ENCODE measurements around the gene MYO5B. TPM values are rescaled to one million over a fixed set of nuclear protein-coding genes. Genes with fewer than 3 reads are reported as not detected.

The MYO5B gene
- total and polyA plus RNA-seq, 2 donors (not counting 1 experiment from before 2014, with no cell fraction given) = 0.30 to 1.7 TPM

- Histone ChIP-seq H3K36me3 (replicated peaks in 1 of 2; ENCODE audit: control extremely low read depth in 1 of 2, control insufficient read depth in 1 of 2, extremely low read depth in 1 of 2, insufficient read depth in 2 of 2, low read length in 1 of 2) (no peaks in the 10 kb centered on the region), H4K20me1 (ENCODE audit: control insufficient read depth, insufficient read depth, low read length, poor library complexity, severe bottlenecking) (no peaks in the 10 kb centered on the region), H3K4me2 (replicated peaks; ENCODE audit: low read depth, low read length, poor library complexity, severe bottlenecking) (no peak overlapping the region), H3K27me3 (replicated peaks in 1 of 4; ENCODE audit: control extremely low read depth in 1 of 4, control insufficient read depth in 3 of 4, insufficient read depth in 4 of 4, low read length in 3 of 4) (peaks cover 0 to 2% (median 0%) of the 10 kb centered on the region in 4 experiments), H3K9ac (ENCODE audit: low read length) (no peak overlapping the region), H2AFZ (ENCODE audit: insufficient read depth, low read depth, low read length, poor library complexity, severe bottlenecking) (no peak overlapping the region), H3K9me3 (ENCODE audit: control extremely low read depth in 1 of 3, control insufficient read depth in 2 of 3, insufficient read depth in 1 of 3, low read length in 2 of 3) (no peaks in the 10 kb centered on the region), H3K27ac (ENCODE audit: low read length in 2 of 2) (no peak overlapping the region), H3K79me2 (ENCODE audit: control insufficient read depth, insufficient read depth, low read length) (no peaks in the 10 kb centered on the region), H3K4me1 (ENCODE audit: control insufficient read depth in 2 of 2, insufficient read depth in 2 of 2, low read length in 2 of 2) (no peaks in the 10 kb centered on the region), H3K4me3 (ENCODE audit: control extremely low read depth in 1 of 5, extremely low read depth in 1 of 5, insufficient read depth in 1 of 5, low read depth in 2 of 5, low read length in 4 of 5) (no peak overlapping the region)
- no peak for TF ChIP-seq EZH2 (IDR thresholded peaks at IDR 0.05; ENCODE audit: borderline replicate concordance, insufficient read depth, low read depth, low read length, poor library complexity, severe bottlenecking)
- TF ChIP-seq, protein P1, sequence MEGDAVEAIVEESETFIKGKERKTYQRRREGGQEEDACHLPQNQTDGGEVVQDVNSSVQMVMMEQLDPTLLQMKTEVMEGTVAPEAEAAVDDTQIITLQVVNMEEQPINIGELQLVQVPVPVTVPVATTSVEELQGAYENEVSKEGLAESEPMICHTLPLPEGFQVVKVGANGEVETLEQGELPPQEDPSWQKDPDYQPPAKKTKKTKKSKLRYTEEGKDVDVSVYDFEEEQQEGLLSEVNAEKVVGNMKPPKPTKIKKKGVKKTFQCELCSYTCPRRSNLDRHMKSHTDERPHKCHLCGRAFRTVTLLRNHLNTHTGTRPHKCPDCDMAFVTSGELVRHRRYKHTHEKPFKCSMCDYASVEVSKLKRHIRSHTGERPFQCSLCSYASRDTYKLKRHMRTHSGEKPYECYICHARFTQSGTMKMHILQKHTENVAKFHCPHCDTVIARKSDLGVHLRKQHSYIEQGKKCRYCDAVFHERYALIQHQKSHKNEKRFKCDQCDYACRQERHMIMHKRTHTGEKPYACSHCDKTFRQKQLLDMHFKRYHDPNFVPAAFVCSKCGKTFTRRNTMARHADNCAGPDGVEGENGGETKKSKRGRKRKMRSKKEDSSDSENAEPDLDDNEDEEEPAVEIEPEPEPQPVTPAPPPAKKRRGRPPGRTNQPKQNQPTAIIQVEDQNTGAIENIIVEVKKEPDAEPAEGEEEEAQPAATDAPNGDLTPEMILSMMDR (IDR thresholded peaks at IDR 0.05) = no peak
- ATAC-seq (ENCODE audit: low read depth) (no peak), DNase-seq (no peak)
- Mint-ChIP-seq H3K27me3 (peaks cover 5% of the 10 kb centered on the region), H3K27ac (no peak overlapping the region), H3K4me3 (no peak overlapping the region), H3K4me1 (no peaks in the 10 kb centered on the region), H3K9me3 (ENCODE audit: insufficient read depth) (no peaks in the 10 kb centered on the region)
- CTCF ChIA-PET = no interaction called here
- intact Hi-C loops (cut with micrococcal nuclease) = no loop called here
- WGBS (ENCODE audit: insufficient coverage) = 79% methylated on average over 4 of the region's 4 CpGs
- POLR2A ChIA-PET = no interaction called here
Observed at GRCh38 chr18:49842656-49843055, 352.3 kb downstream of the MYO5B start.

DNA sequence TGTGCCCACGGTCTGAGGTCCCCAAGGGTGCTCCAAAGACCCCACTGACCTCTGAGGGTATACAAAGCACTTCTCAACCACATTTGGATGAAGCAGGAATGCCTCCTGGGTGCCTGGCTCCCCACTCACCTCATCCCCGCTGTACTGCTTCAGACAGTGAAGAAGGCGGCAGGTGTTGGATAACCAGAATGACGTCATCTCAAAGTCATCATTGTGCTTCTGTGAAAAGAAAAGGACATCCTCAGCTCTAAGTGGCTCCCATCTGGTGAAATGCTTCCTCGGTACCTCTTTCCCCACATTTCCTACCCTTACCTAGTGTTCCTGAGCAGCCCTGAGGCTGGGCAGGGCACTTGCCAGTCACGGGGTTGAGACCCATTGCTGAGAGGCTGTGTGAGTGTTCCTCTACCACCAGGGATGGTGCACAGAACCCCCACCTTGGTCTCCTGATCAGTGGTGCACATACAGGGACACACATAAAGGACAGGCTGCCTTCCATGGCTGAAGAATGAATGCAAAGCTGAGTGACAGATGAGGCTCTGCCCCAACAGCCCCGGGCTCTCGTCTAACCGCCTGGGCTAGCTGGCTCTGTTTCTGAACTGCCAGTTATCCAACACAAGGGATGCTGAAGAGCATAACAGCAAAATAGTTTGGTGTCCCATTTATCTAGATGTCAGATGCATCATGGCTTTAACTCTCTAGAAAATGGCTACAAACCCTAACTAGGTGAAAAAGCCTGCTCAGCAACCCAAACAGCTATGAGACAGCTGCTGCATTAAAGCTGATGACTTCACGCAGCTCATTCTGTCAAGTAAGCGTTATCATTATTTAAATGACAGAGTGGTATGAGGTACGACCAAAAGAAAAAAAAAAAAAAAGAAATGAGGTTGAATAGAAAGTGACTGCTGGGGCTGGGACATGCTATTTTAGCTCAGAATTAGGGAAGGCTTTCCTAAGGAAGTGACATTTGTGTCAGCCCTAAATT, 353.4 kb downstream of the MYO5B start:
- Mint-ChIP-seq H3K4me3 (no peak overlapping the region), H3K9me3 (ENCODE audit: insufficient read depth) (no peaks in the 10 kb centered on the region), H3K27ac (no peak overlapping the region), H3K4me1 (no peaks in the 10 kb centered on the region), H3K27me3 (peaks cover 3% of the 10 kb centered on the region)
- TF ChIP-seq EZH2 (IDR thresholded peaks at IDR 0.05; ENCODE audit: borderline replicate concordance, insufficient read depth, low read depth, low read length, poor library complexity, severe bottlenecking) = no peak
- TF ChIP-seq, protein P1 (IDR thresholded peaks at IDR 0.05) = no peak
- no peak overlapping the region for H3K4me2 ChIP-seq (replicated peaks; ENCODE audit: low read depth, low read length, poor library complexity, severe bottlenecking)
- intact Hi-C loops (cut with micrococcal nuclease) = no loop called here
- H3K9ac ChIP-seq (ENCODE audit: low read length) = no peak overlapping the region
- no peak for DNase-seq
- H3K36me3 ChIP-seq (replicated peaks in 1 of 2; ENCODE audit: control extremely low read depth in 1 of 2, control insufficient read depth in 1 of 2, extremely low read depth in 1 of 2, insufficient read depth in 2 of 2, low read length in 1 of 2) = no peaks in the 10 kb centered on the region
- H3K27me3 ChIP-seq (replicated peaks in 1 of 4; ENCODE audit: control extremely low read depth in 1 of 4, control insufficient read depth in 3 of 4, insufficient read depth in 4 of 4, low read length in 3 of 4) = peaks cover 0 to 2% (median 0%) of the 10 kb centered on the region in 4 experiments
- no peak overlapping the region for H2AFZ ChIP-seq (ENCODE audit: insufficient read depth, low read depth, low read length, poor library complexity, severe bottlenecking)
- no peaks in the 10 kb centered on the region for H3K9me3 ChIP-seq (ENCODE audit: control extremely low read depth in 1 of 3, control insufficient read depth in 2 of 3, insufficient read depth in 1 of 3, low read length in 2 of 3)
- no peak overlapping the region for H3K4me3 ChIP-seq (ENCODE audit: control extremely low read depth in 1 of 5, extremely low read depth in 1 of 5, insufficient read depth in 1 of 5, low read depth in 2 of 5, low read length in 4 of 5)
- H3K27ac ChIP-seq (ENCODE audit: low read length in 2 of 2) = no peak overlapping the region
- no peaks in the 10 kb centered on the region for H3K4me1 ChIP-seq (ENCODE audit: control insufficient read depth in 2 of 2, insufficient read depth in 2 of 2, low read length in 2 of 2)
- ChIA-PET POLR2A (no interaction called here), CTCF (interaction anchor here (0.7 kb wide), 1 partner anchor 180 kb away, joined by 3 read pairs; no protein-coding TSS in a partner anchor)
- ATAC-seq (ENCODE audit: low read depth) = no peak
- WGBS (ENCODE audit: insufficient coverage) = 91% methylated on average over 11 of the region's 12 CpGs
- H3K79me2 ChIP-seq (ENCODE audit: control insufficient read depth, insufficient read depth, low read length) = no peaks in the 10 kb centered on the region
- H4K20me1 ChIP-seq (ENCODE audit: control insufficient read depth, insufficient read depth, low read length, poor library complexity, severe bottlenecking) = no peaks in the 10 kb centered on the region

Measured in B cell (primary cell).